AG04450 (cell line): ENCODE measurements around the gene LSM3. TPM values are rescaled to one million over a fixed set of nuclear protein-coding genes. Genes with fewer than 3 reads are reported as not detected.

ENCODE experiments used
- CTCF ChIA-PET: fragments of 300-600, 350-600 bp; formaldehyde crosslinking; extraction: SDS; loops from one replicate; lab custom pipeline; 2022; ENCODE audit warnings: antibody characterized with exemption, inconsistent platforms; lab: Charles Lee
- POLR2A ChIA-PET: fragments of 350-600 bp; formaldehyde crosslinking; extraction: SDS; loops from one replicate; lab custom pipeline; 2021; ENCODE audit warnings: antibody characterized with exemption, inconsistent platforms; lab: Yijun Ruan, JAX
- DNase-seq: peaks from one replicate; pipeline ENCODE4 v3.0.0-alpha.2; 2011; ENCODE audit warnings: low read depth, low spot score
- H3K27ac ChIP-seq: one replicate; pipeline ENCODE4 v1.5.1; 2012; ENCODE audit warnings: low read depth, low read length, control low read depth
- H3K27me3 ChIP-seq: one replicate; pipeline ENCODE4 v1.6.0; 2012; ENCODE audit warnings: low read length; ENCODE audit not compliant: control insufficient read depth, insufficient read depth
- H3K4me3 ChIP-seq: 2 replicates; pipeline ENCODE4 v1.5.1; 2011; ENCODE audit warnings: mild to moderate bottlenecking, low read depth, low read length, control low read depth
- H3K9me3 ChIP-seq: 2 replicates; pipeline ENCODE4 v1.5.1; 2012; ENCODE audit warnings: low read length; ENCODE audit not compliant: control insufficient read depth, insufficient read depth
- polyA plus RNA-seq: library from polyadenylated mRNA; depleted of rRNA; stranded (reverse); fragments of >200 nt; gene quantifications from 2 replicates; pipeline ENCODE4 v1.2.3, GENCODE V29; 2011
- TF ChIP-seq, protein P1 (sequence below): IDR thresholded peaks from 2 replicates; pipeline ENCODE4 v1.5.1; 2011; ENCODE audit warnings: low read depth, low read length, control low read depth, inconsistent platforms

Gene LSM3
- polyA plus RNA-seq, 1 experiment = 11.9 TPM

DNA sequence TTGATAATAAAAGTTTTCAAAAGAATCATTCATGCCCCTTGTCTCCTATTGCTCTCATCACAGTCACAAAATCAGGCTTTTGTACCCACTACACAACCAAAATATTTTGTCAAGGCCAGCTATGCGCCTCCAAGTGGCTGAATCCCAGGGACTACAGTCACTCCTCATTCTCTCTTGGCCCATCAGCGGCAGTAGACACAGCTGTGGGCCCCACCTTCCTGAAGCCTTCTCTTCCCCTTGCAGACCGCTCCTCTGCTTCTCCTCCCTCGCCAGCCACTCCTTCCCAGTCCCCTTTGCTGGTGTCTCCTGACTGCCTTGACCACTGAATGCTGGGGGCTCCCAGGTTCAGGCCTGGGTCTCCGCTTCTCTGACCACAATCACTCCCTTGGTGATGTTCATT, 52.1 kb downstream of the LSM3 start:
- no peaks in the 10 kb centered on the region for H3K27me3 ChIP-seq
- CTCF ChIA-PET = interaction anchor here (0.9 to 6.2 kb wide), 4 partner anchors 12 to 235 kb away, joined by 3 to 42 read pairs (median 3); no protein-coding TSS in a partner anchor
- H3K27ac ChIP-seq = no peak overlapping the region
- no peak overlapping the region for H3K4me3 ChIP-seq
- TF ChIP-seq, protein P1, sequence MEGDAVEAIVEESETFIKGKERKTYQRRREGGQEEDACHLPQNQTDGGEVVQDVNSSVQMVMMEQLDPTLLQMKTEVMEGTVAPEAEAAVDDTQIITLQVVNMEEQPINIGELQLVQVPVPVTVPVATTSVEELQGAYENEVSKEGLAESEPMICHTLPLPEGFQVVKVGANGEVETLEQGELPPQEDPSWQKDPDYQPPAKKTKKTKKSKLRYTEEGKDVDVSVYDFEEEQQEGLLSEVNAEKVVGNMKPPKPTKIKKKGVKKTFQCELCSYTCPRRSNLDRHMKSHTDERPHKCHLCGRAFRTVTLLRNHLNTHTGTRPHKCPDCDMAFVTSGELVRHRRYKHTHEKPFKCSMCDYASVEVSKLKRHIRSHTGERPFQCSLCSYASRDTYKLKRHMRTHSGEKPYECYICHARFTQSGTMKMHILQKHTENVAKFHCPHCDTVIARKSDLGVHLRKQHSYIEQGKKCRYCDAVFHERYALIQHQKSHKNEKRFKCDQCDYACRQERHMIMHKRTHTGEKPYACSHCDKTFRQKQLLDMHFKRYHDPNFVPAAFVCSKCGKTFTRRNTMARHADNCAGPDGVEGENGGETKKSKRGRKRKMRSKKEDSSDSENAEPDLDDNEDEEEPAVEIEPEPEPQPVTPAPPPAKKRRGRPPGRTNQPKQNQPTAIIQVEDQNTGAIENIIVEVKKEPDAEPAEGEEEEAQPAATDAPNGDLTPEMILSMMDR = no peak
- no peak for DNase-seq
- POLR2A ChIA-PET = no interaction called here
- H3K9me3 ChIP-seq = peaks cover 5% of the 10 kb centered on the region; the same call in 1 of the 2 replicates

DNA sequence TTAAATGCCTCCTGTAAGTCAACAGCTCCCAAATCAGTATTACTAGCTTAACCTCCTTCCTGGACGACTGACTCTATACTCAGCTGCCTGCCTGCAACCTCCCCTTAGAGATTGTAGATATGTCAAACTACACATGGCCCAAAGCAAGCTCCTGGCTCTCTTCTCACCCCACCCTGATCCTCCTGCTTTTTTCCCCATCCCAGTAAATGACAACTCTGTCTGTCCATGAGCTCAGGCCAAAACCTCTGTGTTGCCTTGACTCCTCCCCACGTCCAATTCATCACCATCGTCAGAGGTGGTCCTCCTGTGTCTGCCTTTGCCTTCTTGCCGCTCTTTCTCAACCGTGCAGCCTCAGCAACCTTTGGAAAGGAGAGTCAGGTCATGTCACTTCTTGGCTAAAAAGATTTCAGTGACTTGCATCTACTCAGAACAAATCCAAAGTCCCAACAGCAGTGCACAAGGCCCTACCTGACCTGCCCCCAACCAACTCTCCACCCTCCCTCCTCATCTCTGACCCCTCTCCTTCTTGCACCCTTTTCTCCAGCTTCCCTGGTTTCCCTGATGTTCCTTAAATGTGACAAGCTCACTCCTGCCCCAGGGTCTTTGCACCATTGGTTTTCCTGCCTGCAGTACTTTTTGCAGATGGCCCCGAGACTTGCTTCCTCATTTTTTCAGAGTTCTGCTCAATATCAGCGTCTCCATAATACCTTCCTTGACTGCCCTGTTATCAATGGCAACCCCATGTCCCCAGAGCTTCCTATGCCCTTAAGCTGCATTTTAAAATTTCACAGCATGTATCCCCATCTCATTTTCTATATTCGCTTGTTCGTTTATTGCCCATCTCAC, 52.8 kb downstream of the LSM3 start:
- H3K9me3 ChIP-seq = peaks cover 5% of the 10 kb centered on the region; the same call in 1 of the 2 replicates
- TF ChIP-seq, protein P1 = no peak
- H3K27ac ChIP-seq = peak overlapping the region; percentile 42
- H3K27me3 ChIP-seq = no peaks in the 10 kb centered on the region
- H3K4me3 ChIP-seq = no peak overlapping the region
- CTCF ChIA-PET = interaction anchor here (0.8 to 6.2 kb wide), 6 partner anchors 12 to 234 kb away, joined by 3 to 42 read pairs (median 3); no protein-coding TSS in a partner anchor
- POLR2A ChIA-PET = interaction anchor here (0.7 to 1.9 kb wide), 6 partner anchors 15 to 106 kb away, joined by 3 to 10 read pairs (median 4); partner anchors contain the start of genes LSM3 and XPC
- no peak for DNase-seq

DNA sequence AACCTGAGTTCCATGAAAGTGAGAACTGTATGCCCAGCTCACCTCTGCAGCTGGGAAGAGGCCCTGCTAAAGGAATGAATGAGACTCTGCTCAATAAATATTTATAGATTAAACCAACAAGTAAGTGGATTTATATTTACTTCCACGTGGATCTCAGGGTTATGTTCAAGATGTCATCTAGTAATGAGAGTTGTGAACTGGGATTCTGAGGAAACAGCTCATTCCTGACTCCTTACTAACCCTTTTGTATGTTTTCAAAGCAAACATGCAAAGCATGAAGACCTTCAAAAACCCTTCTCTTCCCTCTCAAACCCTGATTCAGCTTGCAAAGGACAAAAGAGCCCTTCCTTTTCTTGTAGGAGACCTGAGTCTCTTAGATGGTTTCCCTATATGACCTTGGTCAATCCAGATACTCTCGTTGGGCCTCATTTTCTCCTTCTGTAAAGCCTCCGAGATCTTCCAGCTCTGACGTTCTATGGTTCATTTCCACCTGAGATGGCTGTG, 53.4 kb downstream of the LSM3 start:
- no peak overlapping the region for H3K4me3 ChIP-seq
- H3K27me3 ChIP-seq = no peaks in the 10 kb centered on the region
- ChIA-PET POLR2A (interaction anchor here (0.7 to 1.9 kb wide), 7 partner anchors 14 to 170 kb away, joined by 3 to 10 read pairs (median 4); partner anchors contain the start of genes LSM3, SLC6A6 and XPC), CTCF (interaction anchor here (0.6 to 6.2 kb wide), 6 partner anchors 9 to 30 kb away, joined by 3 to 42 read pairs (median 4); no protein-coding TSS in a partner anchor)
- H3K27ac ChIP-seq = peak overlapping the region; percentile 81
- TF ChIP-seq, protein P1 = no peak
- DNase-seq = peak; percentile 70
- peaks cover 5% of the 10 kb centered on the region; the same call in 1 of the 2 replicates for H3K9me3 ChIP-seq

DNA sequence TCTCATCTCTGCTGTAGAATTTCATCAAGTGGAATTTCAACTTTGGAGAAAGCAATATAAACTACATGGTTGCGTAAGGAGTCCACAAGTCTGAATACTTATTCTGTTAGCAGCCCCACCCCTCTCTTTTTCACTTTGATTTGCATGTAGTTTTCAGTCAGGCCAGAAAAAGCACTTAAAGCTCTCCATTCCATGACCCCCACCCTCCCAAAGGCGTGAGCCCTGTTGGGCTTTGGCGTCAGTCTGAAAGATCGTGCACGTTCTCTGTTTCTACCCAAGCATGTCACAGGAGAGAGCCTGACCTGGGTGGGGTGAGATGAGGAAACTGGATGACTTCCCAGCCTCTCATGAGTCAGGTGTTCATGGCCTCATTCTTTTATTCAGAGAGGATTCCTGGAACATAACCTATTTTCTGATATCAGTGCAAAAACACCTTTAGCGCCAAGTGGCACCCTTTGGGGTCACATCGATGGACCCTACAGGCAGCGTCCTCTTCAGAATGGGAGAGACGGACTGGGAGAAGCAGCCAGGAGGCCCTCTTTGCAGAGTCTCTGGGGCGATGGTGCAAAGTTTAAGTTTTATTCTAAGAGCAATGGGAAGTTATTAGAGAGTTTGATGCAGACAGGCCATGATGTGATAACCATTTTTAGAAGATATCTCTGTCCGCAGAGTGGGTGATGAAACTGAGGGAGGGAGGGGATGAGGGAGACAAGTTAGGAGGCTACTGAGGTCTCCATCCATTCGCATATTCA, 55.8 kb downstream of the LSM3 start:
- H3K27me3 ChIP-seq = no peaks in the 10 kb centered on the region
- peak overlapping the region; percentile 31 for H3K27ac ChIP-seq
- ChIA-PET CTCF (interaction anchor here (0.6 to 4.2 kb wide), 4 partner anchors 11 to 1212 kb away, joined by 3 to 30 read pairs (median 3); no protein-coding TSS in a partner anchor), POLR2A (interaction anchor here (0.6 to 1.5 kb wide), 2 partner anchors 12 to 27 kb away, joined by 4 to 8 read pairs; no protein-coding TSS in a partner anchor)
- no peak for DNase-seq
- TF ChIP-seq, protein P1 = no peak
- no peak overlapping the region for H3K4me3 ChIP-seq
- H3K9me3 ChIP-seq = peaks cover 5% of the 10 kb centered on the region; the same call in 1 of the 2 replicates
